ENCODE results near the gene MACROH2A1. TPM values are rescaled to one million over a fixed set of nuclear protein-coding genes. Genes with fewer than 3 reads are reported as not detected.

Gene MACROH2A1
- total and polyA plus RNA-seq, 9 of the 15 experiments (the other 6 are each of a cell fraction or from before 2014, with no cell fraction given): 44.9 to 289 (median 193) TPM

GRCh38 chr5:135398855-135399793 lies at the start of gene MACROH2A1 (continued):
- TF ChIP-seq GABPB1 (CRISPR knock-in tag; IDR thresholded peaks at IDR 0.05): 0 out of 2 replicates have a peak, but pooled peaks have one; percentile 22
- no peak for TF ChIP-seq TOE1 (IDR thresholded peaks at IDR 0.05; ENCODE audit: borderline replicate concordance)
- TF ChIP-seq TOE1 (CRISPR knock-in tag; IDR thresholded peaks at IDR 0.05; ENCODE audit: borderline replicate concordance, low read depth): peak; percentile 90; the same call in 1 of the 2 replicates
- TF ChIP-seq HDAC3 (IDR thresholded peaks at IDR 0.05; ENCODE audit: borderline replicate concordance, partially characterized antibody): no peak
- no peak for TF ChIP-seq POLR3A (IDR thresholded peaks at IDR 0.05; ENCODE audit: borderline replicate concordance, extremely low read depth, insufficient read depth, insufficient read length)
- TF ChIP-seq SIRT6 (IDR thresholded peaks at IDR 0.05; ENCODE audit: low read depth, low read length): no peak
- no peak for TF ChIP-seq ZNF134 (CRISPR knock-in tag; conservative IDR thresholded peaks at IDR 0.05)
- TF ChIP-seq SFPQ (IDR thresholded peaks at IDR 0.05; ENCODE audit: low read depth, low read length): no peak
- peak; percentile 89 to 94 for TF ChIP-seq E2F6 (IDR thresholded peaks at IDR 0.05; ENCODE audit: borderline replicate concordance in 1 of 2, extremely low read depth in 1 of 2, insufficient read depth in 1 of 2, insufficient read length in 1 of 2, low read depth in 1 of 2, low read length in 1 of 2, poor library complexity in 1 of 2, severe bottlenecking in 1 of 2)
- TF ChIP-seq SUPT5H (IDR thresholded peaks at IDR 0.05): peak; percentile 67
- TF ChIP-seq ZNF639 (CRISPR knock-in tag; conservative IDR thresholded peaks at IDR 0.05 in 1 of 2, IDR thresholded peaks at IDR 0.05 in 1 of 2): peak in 1 of 2 experiments; percentile 97; a peak in 2 of 4 replicates
- TF ChIP-seq ZNF583 (CRISPR knock-in tag; IDR thresholded peaks at IDR 0.05): peak; percentile 65; the same call in 1 of the 2 replicates
- TF ChIP-seq SLC30A9 (CRISPR knock-in tag; IDR thresholded peaks at IDR 0.05): no peak
- 0 out of 2 replicates have a peak, but pooled peaks have one; percentile 21 for TF ChIP-seq MAX (CRISPR knock-in tag; IDR thresholded peaks at IDR 0.05)
- TF ChIP-seq CXXC5 (CRISPR knock-in tag; IDR thresholded peaks at IDR 0.05): peak; percentile 96
- TF ChIP-seq TCF3 (CRISPR knock-in tag; IDR thresholded peaks at IDR 0.05): no peak

Measured in K562 (cell line).